Measurements from ENCODE around the gene SUDS3. TPM values are rescaled to one million over a fixed set of nuclear protein-coding genes. Genes with fewer than 3 reads are reported as not detected.

The SUDS3 gene
- total and polyA plus RNA-seq, 10 of the 15 experiments (the other 5 are each of a cell fraction or from before 2014, with no cell fraction given), result 5.2 to 42.8 (median 21.7) TPM

DNA sequence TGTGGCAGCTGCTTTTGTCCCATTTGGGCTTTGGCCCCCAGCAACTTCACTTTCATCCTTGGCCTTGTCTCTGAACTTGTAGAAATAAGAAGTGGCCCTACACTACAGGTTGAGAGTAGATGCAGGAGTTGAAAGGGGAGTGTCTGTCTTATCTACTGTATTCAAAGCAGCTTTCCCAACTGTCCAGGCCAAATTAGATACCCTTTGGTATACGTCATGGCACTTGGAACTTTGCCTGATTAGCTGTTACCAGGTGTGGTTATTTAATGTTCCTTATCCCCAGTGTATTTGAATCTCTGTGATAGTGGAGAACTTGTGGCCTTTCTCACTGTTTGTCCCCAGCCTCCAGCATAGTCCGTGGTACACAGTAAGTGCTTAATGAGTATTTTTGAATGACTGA is 33.5 kb downstream of the SUDS3 start:
- in situ Hi-C loops (cut with MboI) (loop anchor here (10.0 kb wide), 1 partner anchor 1005 kb away; no protein-coding TSS in a partner anchor), intact Hi-C loops (cut with micrococcal nuclease; ENCODE audit: unreplicated experiment) (loop anchor here (5.0 to 10.0 kb wide), 5 partner anchors 305 to 1135 kb away; no protein-coding TSS in a partner anchor)
- FAIRE-seq, result no peak
- 100% methylated on average over 2 of the region's 2 CpGs for WGBS (ENCODE audit: insufficient coverage, insufficient replicate concordance, low lambda C conversion rate, missing lambda C conversion rate)
- H2AFZ ChIP-seq (ENCODE audit: control insufficient read depth, low read depth, low read length), result no peak overlapping the region
- CTCF ChIA-PET, result interaction anchor here (0.6 to 1.3 kb wide), 2 partner anchors 21 to 627 kb away, joined by 3 to 4 read pairs; no protein-coding TSS in a partner anchor
- H3K79me2 ChIP-seq (ENCODE audit: control insufficient read depth, insufficient read depth, low read length), result no peaks in the 10 kb centered on the region
- RAD21 ChIA-PET (ENCODE audit: unreplicated experiment), result no interaction called here
- POLR2A ChIA-PET, result interaction anchor here (0.6 kb wide), 1 partner anchor 212 kb away, joined by 3 read pairs; no protein-coding TSS in a partner anchor
- no peak overlapping the region for H3K27ac ChIP-seq (ENCODE audit: control insufficient read depth, insufficient read depth)
- DNase-seq (ENCODE audit: low read depth, low spot score), result no peak
- SMC1A ChIA-PET (ENCODE audit: uncharacterized antibody, unreplicated experiment), result no interaction called here
- H4K20me1 ChIP-seq (ENCODE audit: control insufficient read depth, insufficient read depth), result no peaks in the 10 kb centered on the region
- no peak overlapping the region for H3K4me2 ChIP-seq (ENCODE audit: control insufficient read depth, insufficient read depth)
- H3K27me3 ChIP-seq (replicated peaks in 1 of 2; ENCODE audit: control insufficient read depth in 2 of 2, insufficient read depth in 2 of 2, low read length in 1 of 2), result no peaks in the 10 kb centered on the region
- H3K9me3 ChIP-seq (replicated peaks; ENCODE audit: control insufficient read depth, insufficient read depth, low read length), result no peaks in the 10 kb centered on the region; the same call in 2 of the 3 replicates
- no peak overlapping the region for H3K4me3 ChIP-seq
- H3K9ac ChIP-seq (ENCODE audit: control insufficient read depth, insufficient read depth, low read length), result no peak overlapping the region
- no TSS peak for BruUV-seq (replicated peaks)
- peaks cover 6 to 26% of the 10 kb centered on the region in 2 experiments for H3K36me3 ChIP-seq (ENCODE audit: control insufficient read depth in 2 of 2, insufficient read depth in 2 of 2, low read length in 1 of 2)
- no peak for ATAC-seq
- no peaks in the 10 kb centered on the region for H3K4me1 ChIP-seq (ENCODE audit: control insufficient read depth, insufficient read depth, low read length)
- TF ChIP-seq CHD1 (IDR thresholded peaks at IDR 0.05; ENCODE audit: low read depth, low read length) (no peak), HDAC2 (IDR thresholded peaks at IDR 0.05) (no peak), EGR1 (IDR thresholded peaks at IDR 0.05; ENCODE audit: borderline replicate concordance in 1 of 2, low read depth in 2 of 2, low read length in 2 of 2) (no peak), CBFB (IDR thresholded peaks at IDR 0.05; ENCODE audit: low read depth) (no peak), PAX8 (IDR thresholded peaks at IDR 0.05) (no peak), IRF4 (IDR thresholded peaks at IDR 0.05; ENCODE audit: low read depth, low read length) (no peak), TARDBP (IDR thresholded peaks at IDR 0.05; ENCODE audit: borderline replicate concordance) (no peak)
- TF ChIP-seq, protein P1, sequence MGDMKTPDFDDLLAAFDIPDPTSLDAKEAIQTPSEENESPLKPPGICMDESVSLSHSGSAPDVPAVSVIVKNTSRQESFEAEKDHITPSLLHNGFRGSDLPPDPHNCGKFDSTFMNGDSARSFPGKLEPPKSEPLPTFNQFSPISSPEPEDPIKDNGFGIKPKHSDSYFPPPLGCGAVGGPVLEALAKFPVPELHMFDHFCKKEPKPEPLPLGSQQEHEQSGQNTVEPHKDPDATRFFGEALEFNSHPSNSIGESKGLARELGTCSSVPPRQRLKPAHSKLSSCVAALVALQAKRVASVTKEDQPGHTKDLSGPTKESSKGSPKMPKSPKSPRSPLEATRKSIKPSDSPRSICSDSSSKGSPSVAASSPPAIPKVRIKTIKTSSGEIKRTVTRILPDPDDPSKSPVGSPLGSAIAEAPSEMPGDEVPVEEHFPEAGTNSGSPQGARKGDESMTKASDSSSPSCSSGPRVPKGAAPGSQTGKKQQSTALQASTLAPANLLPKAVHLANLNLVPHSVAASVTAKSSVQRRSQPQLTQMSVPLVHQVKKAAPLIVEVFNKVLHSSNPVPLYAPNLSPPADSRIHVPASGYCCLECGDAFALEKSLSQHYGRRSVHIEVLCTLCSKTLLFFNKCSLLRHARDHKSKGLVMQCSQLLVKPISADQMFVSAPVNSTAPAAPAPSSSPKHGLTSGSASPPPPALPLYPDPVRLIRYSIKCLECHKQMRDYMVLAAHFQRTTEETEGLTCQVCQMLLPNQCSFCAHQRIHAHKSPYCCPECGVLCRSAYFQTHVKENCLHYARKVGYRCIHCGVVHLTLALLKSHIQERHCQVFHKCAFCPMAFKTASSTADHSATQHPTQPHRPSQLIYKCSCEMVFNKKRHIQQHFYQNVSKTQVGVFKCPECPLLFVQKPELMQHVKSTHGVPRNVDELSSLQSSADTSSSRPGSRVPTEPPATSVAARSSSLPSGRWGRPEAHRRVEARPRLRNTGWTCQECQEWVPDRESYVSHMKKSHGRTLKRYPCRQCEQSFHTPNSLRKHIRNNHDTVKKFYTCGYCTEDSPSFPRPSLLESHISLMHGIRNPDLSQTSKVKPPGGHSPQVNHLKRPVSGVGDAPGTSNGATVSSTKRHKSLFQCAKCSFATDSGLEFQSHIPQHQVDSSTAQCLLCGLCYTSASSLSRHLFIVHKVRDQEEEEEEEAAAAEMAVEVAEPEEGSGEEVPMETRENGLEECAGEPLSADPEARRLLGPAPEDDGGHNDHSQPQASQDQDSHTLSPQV (IDR thresholded peaks at IDR 0.05), result no peak
- TF ChIP-seq, protein P2, sequence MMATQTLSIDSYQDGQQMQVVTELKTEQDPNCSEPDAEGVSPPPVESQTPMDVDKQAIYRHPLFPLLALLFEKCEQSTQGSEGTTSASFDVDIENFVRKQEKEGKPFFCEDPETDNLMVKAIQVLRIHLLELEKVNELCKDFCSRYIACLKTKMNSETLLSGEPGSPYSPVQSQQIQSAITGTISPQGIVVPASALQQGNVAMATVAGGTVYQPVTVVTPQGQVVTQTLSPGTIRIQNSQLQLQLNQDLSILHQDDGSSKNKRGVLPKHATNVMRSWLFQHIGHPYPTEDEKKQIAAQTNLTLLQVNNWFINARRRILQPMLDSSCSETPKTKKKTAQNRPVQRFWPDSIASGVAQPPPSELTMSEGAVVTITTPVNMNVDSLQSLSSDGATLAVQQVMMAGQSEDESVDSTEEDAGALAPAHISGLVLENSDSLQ (IDR thresholded peaks at IDR 0.05), result no peak
- TF ChIP-seq, protein P3, sequence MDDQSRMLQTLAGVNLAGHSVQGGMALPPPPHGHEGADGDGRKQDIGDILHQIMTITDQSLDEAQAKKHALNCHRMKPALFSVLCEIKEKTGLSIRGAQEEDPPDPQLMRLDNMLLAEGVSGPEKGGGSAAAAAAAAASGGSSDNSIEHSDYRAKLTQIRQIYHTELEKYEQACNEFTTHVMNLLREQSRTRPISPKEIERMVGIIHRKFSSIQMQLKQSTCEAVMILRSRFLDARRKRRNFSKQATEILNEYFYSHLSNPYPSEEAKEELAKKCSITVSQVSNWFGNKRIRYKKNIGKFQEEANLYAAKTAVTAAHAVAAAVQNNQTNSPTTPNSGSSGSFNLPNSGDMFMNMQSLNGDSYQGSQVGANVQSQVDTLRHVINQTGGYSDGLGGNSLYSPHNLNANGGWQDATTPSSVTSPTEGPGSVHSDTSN (IDR thresholded peaks at IDR 0.05; ENCODE audit: insufficient replicate concordance, low read depth, low read length), result no peak
- TF ChIP-seq, protein P4, sequence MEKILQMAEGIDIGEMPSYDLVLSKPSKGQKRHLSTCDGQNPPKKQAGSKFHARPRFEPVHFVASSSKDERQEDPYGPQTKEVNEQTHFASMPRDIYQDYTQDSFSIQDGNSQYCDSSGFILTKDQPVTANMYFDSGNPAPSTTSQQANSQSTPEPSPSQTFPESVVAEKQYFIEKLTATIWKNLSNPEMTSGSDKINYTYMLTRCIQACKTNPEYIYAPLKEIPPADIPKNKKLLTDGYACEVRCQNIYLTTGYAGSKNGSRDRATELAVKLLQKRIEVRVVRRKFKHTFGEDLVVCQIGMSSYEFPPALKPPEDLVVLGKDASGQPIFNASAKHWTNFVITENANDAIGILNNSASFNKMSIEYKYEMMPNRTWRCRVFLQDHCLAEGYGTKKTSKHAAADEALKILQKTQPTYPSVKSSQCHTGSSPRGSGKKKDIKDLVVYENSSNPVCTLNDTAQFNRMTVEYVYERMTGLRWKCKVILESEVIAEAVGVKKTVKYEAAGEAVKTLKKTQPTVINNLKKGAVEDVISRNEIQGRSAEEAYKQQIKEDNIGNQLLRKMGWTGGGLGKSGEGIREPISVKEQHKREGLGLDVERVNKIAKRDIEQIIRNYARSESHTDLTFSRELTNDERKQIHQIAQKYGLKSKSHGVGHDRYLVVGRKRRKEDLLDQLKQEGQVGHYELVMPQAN (conservative IDR thresholded peaks at IDR 0.05), result no peak
- TF ChIP-seq, protein P5, sequence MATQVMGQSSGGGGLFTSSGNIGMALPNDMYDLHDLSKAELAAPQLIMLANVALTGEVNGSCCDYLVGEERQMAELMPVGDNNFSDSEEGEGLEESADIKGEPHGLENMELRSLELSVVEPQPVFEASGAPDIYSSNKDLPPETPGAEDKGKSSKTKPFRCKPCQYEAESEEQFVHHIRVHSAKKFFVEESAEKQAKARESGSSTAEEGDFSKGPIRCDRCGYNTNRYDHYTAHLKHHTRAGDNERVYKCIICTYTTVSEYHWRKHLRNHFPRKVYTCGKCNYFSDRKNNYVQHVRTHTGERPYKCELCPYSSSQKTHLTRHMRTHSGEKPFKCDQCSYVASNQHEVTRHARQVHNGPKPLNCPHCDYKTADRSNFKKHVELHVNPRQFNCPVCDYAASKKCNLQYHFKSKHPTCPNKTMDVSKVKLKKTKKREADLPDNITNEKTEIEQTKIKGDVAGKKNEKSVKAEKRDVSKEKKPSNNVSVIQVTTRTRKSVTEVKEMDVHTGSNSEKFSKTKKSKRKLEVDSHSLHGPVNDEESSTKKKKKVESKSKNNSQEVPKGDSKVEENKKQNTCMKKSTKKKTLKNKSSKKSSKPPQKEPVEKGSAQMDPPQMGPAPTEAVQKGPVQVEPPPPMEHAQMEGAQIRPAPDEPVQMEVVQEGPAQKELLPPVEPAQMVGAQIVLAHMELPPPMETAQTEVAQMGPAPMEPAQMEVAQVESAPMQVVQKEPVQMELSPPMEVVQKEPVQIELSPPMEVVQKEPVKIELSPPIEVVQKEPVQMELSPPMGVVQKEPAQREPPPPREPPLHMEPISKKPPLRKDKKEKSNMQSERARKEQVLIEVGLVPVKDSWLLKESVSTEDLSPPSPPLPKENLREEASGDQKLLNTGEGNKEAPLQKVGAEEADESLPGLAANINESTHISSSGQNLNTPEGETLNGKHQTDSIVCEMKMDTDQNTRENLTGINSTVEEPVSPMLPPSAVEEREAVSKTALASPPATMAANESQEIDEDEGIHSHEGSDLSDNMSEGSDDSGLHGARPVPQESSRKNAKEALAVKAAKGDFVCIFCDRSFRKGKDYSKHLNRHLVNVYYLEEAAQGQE (IDR thresholded peaks at IDR 0.05; ENCODE audit: low read depth, low read length), result no peak
